ENCODE data around the gene NR3C1. TPM values are rescaled to one million over a fixed set of nuclear protein-coding genes. Genes with fewer than 3 reads are reported as not detected.

The NR3C1 gene
- total and polyA plus RNA-seq, 9 donors: 39.8 to 73.7 (median 58.8) TPM

DNA sequence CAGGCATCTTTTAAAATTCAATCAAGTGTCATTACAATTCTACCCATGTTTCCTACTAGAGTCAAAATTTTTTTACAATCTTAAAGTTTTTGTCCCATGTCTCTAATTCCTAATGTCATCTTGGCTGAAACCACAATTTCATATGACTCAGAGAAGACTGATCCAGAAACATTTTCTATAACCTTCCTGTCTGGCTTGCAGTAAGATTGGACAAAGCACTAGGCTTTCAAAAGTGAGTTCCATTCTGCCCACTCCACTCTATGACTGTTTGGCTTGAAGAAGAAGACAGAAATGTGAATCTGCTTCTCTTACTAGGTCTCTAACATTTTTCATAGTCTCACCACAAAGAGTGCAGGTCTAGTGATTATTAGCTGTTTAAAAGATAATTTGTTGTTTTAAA, 88.8 kb downstream of the NR3C1 start:
- DNase-seq: peak; percentile 69
- H3K27ac ChIP-seq (ENCODE audit: low read length): no peak overlapping the region
- H3K4me1 ChIP-seq (ENCODE audit: control insufficient read depth, insufficient read depth, low read length): peaks cover 4% of the 10 kb centered on the region
- no peaks in the 10 kb centered on the region for H3K27me3 ChIP-seq (ENCODE audit: control insufficient read depth, insufficient read depth, low read length)
- no peaks in the 10 kb centered on the region for H3K9me3 ChIP-seq (replicated peaks; ENCODE audit: control insufficient read depth, low read depth, low read length)
- no peak overlapping the region for H3K4me3 ChIP-seq (ENCODE audit: low read length)
- peaks cover 26% of the 10 kb centered on the region for H3K36me3 ChIP-seq (ENCODE audit: control insufficient read depth, insufficient read depth, low read length)

GRCh38 chr5:143314099-143314498, 89.4 kb downstream of the NR3C1 start:
- H3K9me3 ChIP-seq (replicated peaks; ENCODE audit: control insufficient read depth, low read depth, low read length): no peaks in the 10 kb centered on the region
- H3K27me3 ChIP-seq (ENCODE audit: control insufficient read depth, insufficient read depth, low read length): no peaks in the 10 kb centered on the region
- H3K27ac ChIP-seq (ENCODE audit: low read length): no peak overlapping the region
- no peak for DNase-seq
- peaks cover 4% of the 10 kb centered on the region for H3K4me1 ChIP-seq (ENCODE audit: control insufficient read depth, insufficient read depth, low read length)
- H3K4me3 ChIP-seq (ENCODE audit: low read length): no peak overlapping the region
- H3K36me3 ChIP-seq (ENCODE audit: control insufficient read depth, insufficient read depth, low read length): peaks cover 29% of the 10 kb centered on the region
- no CpG with 5 or more reads among the region's 1 CpG for WGBS (ENCODE audit: insufficient coverage)

- H3K27ac ChIP-seq (ENCODE audit: low read length): no peak overlapping the region
- H3K36me3 ChIP-seq (ENCODE audit: control insufficient read depth, insufficient read depth, low read length): peaks cover 31% of the 10 kb centered on the region
- H3K9me3 ChIP-seq (replicated peaks; ENCODE audit: control insufficient read depth, low read depth, low read length): no peaks in the 10 kb centered on the region
- peaks cover 4% of the 10 kb centered on the region for H3K4me1 ChIP-seq (ENCODE audit: control insufficient read depth, insufficient read depth, low read length)
- no peak for DNase-seq
- no CpG with 5 or more reads among the region's 1 CpG for WGBS (ENCODE audit: insufficient coverage)
- H3K27me3 ChIP-seq (ENCODE audit: control insufficient read depth, insufficient read depth, low read length): no peaks in the 10 kb centered on the region
- H3K4me3 ChIP-seq (ENCODE audit: low read length): no peak overlapping the region
Observed at GRCh38 chr5:143313298-143313852, 90.1 kb downstream of the NR3C1 start.

DNA sequence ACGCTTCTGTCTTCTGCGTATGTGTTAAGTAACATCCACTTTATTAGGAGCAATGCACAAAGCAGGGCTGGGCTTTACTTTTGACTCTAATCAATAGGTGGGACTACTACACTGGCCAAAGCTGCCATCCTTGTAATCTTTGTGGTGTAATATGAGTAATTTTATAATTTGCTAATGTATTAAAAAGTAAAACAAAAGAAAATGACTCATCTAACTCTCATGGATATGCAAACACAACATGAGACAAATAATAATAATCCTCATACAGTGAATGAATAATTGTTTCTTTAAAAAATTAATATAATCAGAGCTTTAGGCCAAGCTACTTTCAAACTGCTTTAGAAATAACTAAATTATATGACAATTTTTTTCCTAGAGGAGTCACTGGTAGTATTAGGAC, 90.7 kb downstream of the NR3C1 start:
- Histone ChIP-seq H3K36me3 (ENCODE audit: control insufficient read depth, insufficient read depth, low read length) (peaks cover 36% of the 10 kb centered on the region), H3K4me3 (ENCODE audit: low read length) (no peak overlapping the region), H3K27ac (ENCODE audit: low read length) (no peak overlapping the region), H3K27me3 (ENCODE audit: control insufficient read depth, insufficient read depth, low read length) (no peaks in the 10 kb centered on the region), H3K4me1 (ENCODE audit: control insufficient read depth, insufficient read depth, low read length) (peaks cover 4% of the 10 kb centered on the region), H3K9me3 (replicated peaks; ENCODE audit: control insufficient read depth, low read depth, low read length) (no peaks in the 10 kb centered on the region)
- WGBS (ENCODE audit: insufficient coverage): no CpG with 5 or more reads among the region's 2 CpGs
- DNase-seq: no peak

DNA sequence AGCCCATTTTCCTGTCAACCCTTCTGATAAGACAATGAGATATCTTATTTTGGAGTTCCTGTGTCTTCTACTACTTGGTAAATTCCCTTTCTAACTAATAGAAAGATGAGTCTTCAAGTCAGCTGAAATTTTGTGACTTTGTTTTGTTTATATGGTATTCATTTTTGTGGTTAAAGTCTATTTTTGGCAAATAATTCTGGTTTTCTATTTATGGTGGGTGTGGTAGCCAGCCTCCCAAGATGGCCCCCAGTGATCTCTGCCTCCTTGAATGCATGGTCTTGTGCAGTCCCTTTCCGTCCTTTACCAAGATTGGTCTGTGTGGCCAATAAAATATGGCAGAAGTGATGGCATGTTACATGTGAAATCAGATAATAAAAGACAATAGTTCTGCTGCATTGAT, 91.5 kb downstream of the NR3C1 start:
- Histone ChIP-seq H3K36me3 (ENCODE audit: control insufficient read depth, insufficient read depth, low read length) (peaks cover 39% of the 10 kb centered on the region), H3K4me1 (ENCODE audit: control insufficient read depth, insufficient read depth, low read length) (peaks cover 4% of the 10 kb centered on the region), H3K27me3 (ENCODE audit: control insufficient read depth, insufficient read depth, low read length) (no peaks in the 10 kb centered on the region), H3K9me3 (replicated peaks; ENCODE audit: control insufficient read depth, low read depth, low read length) (no peaks in the 10 kb centered on the region), H3K27ac (ENCODE audit: low read length) (no peak overlapping the region), H3K4me3 (ENCODE audit: low read length) (no peak overlapping the region)
- WGBS (ENCODE audit: insufficient coverage): no CpG with 5 or more reads among the region's 1 CpG
- DNase-seq: no peak

- no peak for DNase-seq
- no peak overlapping the region for H3K27ac ChIP-seq (ENCODE audit: low read length)
- WGBS (ENCODE audit: insufficient coverage): 86% methylated on average over 1 of the region's 5 CpGs
- peaks cover 39% of the 10 kb centered on the region for H3K36me3 ChIP-seq (ENCODE audit: control insufficient read depth, insufficient read depth, low read length)
- H3K9me3 ChIP-seq (replicated peaks; ENCODE audit: control insufficient read depth, low read depth, low read length): no peaks in the 10 kb centered on the region
- H3K4me3 ChIP-seq (ENCODE audit: low read length): no peak overlapping the region
- peaks cover 4% of the 10 kb centered on the region for H3K4me1 ChIP-seq (ENCODE audit: control insufficient read depth, insufficient read depth, low read length)
- no peaks in the 10 kb centered on the region for H3K27me3 ChIP-seq (ENCODE audit: control insufficient read depth, insufficient read depth, low read length)
Observed at GRCh38 chr5:143311428-143311827, 92.1 kb downstream of the NR3C1 start.

DNA sequence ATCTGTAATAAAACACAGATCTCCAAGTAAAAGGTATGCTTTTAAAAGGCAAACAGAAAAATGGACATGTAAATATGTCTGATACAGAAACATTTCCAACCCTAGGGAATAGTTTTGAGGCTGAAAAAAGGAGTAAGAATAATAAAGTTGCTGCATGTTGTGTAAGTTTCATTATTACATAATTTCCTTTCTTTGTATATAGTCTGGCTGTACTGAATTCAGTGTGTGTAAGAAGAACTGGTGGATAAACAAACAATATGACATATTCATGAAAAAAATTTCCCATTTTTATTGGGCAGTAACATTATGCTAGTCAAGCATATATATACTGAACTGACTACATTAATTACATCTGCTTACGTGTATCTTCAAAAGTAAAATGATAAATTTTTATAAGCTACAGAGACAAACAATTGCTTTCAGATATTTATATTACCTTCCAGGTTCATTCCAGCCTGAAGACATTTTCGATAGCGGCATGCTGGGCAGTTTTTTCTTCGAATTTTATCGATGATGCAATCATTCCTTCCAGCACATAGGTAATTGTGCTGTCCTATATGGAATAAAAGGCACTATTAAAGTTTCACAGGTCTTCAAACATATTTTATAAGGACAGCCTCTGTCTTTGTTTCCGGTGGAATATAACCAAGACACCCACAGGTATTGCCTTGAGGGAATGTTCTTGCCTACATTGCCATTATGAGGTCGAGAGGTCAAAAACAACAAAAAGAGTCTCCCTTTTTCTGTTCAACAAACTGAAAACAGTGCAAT, 93.6 kb downstream of the NR3C1 start:
- no peak overlapping the region for H3K4me3 ChIP-seq (ENCODE audit: low read length)
- H3K27me3 ChIP-seq (ENCODE audit: control insufficient read depth, insufficient read depth, low read length): no peaks in the 10 kb centered on the region
- no peaks in the 10 kb centered on the region for H3K4me1 ChIP-seq (ENCODE audit: control insufficient read depth, insufficient read depth, low read length)
- H3K36me3 ChIP-seq (ENCODE audit: control insufficient read depth, insufficient read depth, low read length): peaks cover 43% of the 10 kb centered on the region
- DNase-seq: no peak
- WGBS (ENCODE audit: insufficient coverage): no CpG with 5 or more reads among the region's 7 CpGs
- no peak overlapping the region for H3K27ac ChIP-seq (ENCODE audit: low read length)
- peaks cover 5% of the 10 kb centered on the region for H3K9me3 ChIP-seq (replicated peaks; ENCODE audit: control insufficient read depth, low read depth, low read length)

GRCh38 chr5:143308731-143309130, 94.8 kb downstream of the NR3C1 start:
- Histone ChIP-seq H3K27ac (ENCODE audit: low read length) (no peak overlapping the region), H3K4me1 (ENCODE audit: control insufficient read depth, insufficient read depth, low read length) (no peaks in the 10 kb centered on the region), H3K36me3 (ENCODE audit: control insufficient read depth, insufficient read depth, low read length) (peaks cover 42% of the 10 kb centered on the region), H3K9me3 (replicated peaks; ENCODE audit: control insufficient read depth, low read depth, low read length) (peaks cover 6% of the 10 kb centered on the region), H3K4me3 (ENCODE audit: low read length) (no peak overlapping the region), H3K27me3 (ENCODE audit: control insufficient read depth, insufficient read depth, low read length) (no peaks in the 10 kb centered on the region)
- no CpG with 5 or more reads among the region's 2 CpGs for WGBS (ENCODE audit: insufficient coverage)
- no peak for DNase-seq

DNA sequence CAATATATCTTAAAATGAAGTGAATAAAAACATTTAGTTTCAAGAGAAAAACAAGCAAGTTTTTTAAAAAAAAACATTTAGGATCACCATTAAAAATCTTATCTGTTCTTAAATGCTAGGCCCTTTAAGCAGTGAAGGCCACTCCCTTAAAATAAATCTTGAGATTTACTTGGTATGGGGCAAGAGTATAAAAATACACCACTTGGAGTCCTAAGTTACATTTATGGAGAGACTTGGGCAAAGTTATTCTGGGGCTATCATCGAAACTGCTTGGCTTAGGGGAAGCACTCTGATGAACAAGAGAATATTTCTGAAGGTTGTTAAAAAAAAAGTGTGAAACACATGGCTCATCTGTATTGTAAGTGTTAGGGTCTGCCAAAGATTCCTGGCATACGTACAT, 97.4 kb downstream of the NR3C1 start:
- no peak for DNase-seq
- H3K4me3 ChIP-seq (ENCODE audit: low read length): no peak overlapping the region
- H3K9me3 ChIP-seq (replicated peaks; ENCODE audit: control insufficient read depth, low read depth, low read length): peaks cover 6% of the 10 kb centered on the region
- 83% methylated on average over 1 of the region's 2 CpGs for WGBS (ENCODE audit: insufficient coverage)
- H3K4me1 ChIP-seq (ENCODE audit: control insufficient read depth, insufficient read depth, low read length): no peaks in the 10 kb centered on the region
- no peaks in the 10 kb centered on the region for H3K27me3 ChIP-seq (ENCODE audit: control insufficient read depth, insufficient read depth, low read length)
- H3K27ac ChIP-seq (ENCODE audit: low read length): no peak overlapping the region
- H3K36me3 ChIP-seq (ENCODE audit: control insufficient read depth, insufficient read depth, low read length): peaks cover 23% of the 10 kb centered on the region

GRCh38 chr5:143304836-143305475, 98.5 kb downstream of the NR3C1 start:
- H3K9me3 ChIP-seq (replicated peaks; ENCODE audit: control insufficient read depth, low read depth, low read length): peaks cover 6% of the 10 kb centered on the region

More at GRCh38 chr5:143304836-143305475, 98.5 kb downstream of the NR3C1 start:
- WGBS (ENCODE audit: insufficient coverage): no CpG with 5 or more reads among the region's 2 CpGs
- H3K4me3 ChIP-seq (ENCODE audit: low read length): no peak overlapping the region
- H3K4me1 ChIP-seq (ENCODE audit: control insufficient read depth, insufficient read depth, low read length): no peaks in the 10 kb centered on the region
- no peak overlapping the region for H3K27ac ChIP-seq (ENCODE audit: low read length)
- H3K27me3 ChIP-seq (ENCODE audit: control insufficient read depth, insufficient read depth, low read length): no peaks in the 10 kb centered on the region
- DNase-seq: no peak
- H3K36me3 ChIP-seq (ENCODE audit: control insufficient read depth, insufficient read depth, low read length): peaks cover 21% of the 10 kb centered on the region
